SW 1271 (cell line): ENCODE results near the gene CADM2.
A peak's percentile ranks its signal among the peaks of the same experiment; 100 is the strongest.

ENCODE experiments used
- DNase-seq, 2 experiments: peaks; one replicate each; lab custom pipeline; 2025; lab: John Stamatoyannopoulos, UW

Gene CADM2

GRCh38 chr3:85800676-85801075 lies 841.9 kb downstream of the CADM2 start:
- no peak for DNase-seq

- DNase-seq: no peak
These were observed 843.2 kb downstream of the CADM2 start for GRCh38 chr3:85801955-85802354.

GRCh38 chr3:85808755-85809154 lies 850.0 kb downstream of the CADM2 start:
- no peak for DNase-seq

GRCh38 chr3:85821130-85821756 lies 862.5 kb downstream of the CADM2 start:
- DNase-seq: peak in 1 of 2 experiments; percentile 22

GRCh38 chr3:85835857-85836440 lies 877.2 kb downstream of the CADM2 start:
- no peak for DNase-seq

GRCh38 chr3:85837402-85837801 lies 878.6 kb downstream of the CADM2 start:
- no peak for DNase-seq

GRCh38 chr3:85838921-85839320 lies 880.1 kb downstream of the CADM2 start:
- DNase-seq: no peak

- no peak for DNase-seq
These were observed 883.3 kb downstream of the CADM2 start for GRCh38 chr3:85842081-85842480.

GRCh38 chr3:85846940-85847339 lies 888.2 kb downstream of the CADM2 start:
- DNase-seq: no peak

GRCh38 chr3:85851071-85851470 lies 892.3 kb downstream of the CADM2 start:
- DNase-seq: no peak

GRCh38 chr3:85853805-85854204 lies 895.0 kb downstream of the CADM2 start:
- DNase-seq: no peak

GRCh38 chr3:85862893-85863455 lies 904.2 kb downstream of the CADM2 start:
- no peak for DNase-seq

GRCh38 chr3:85864896-85865295 lies 906.1 kb downstream of the CADM2 start:
- no peak for DNase-seq

- no peak for DNase-seq
These were observed 908.3 kb downstream of the CADM2 start for GRCh38 chr3:85867072-85867471.

- DNase-seq: no peak
These were observed 916.8 kb downstream of the CADM2 start for GRCh38 chr3:85875589-85875988.

- DNase-seq: no peak
These were observed 918.8 kb downstream of the CADM2 start for GRCh38 chr3:85877631-85878030.

- DNase-seq: no peak
These were observed 923.1 kb downstream of the CADM2 start for GRCh38 chr3:85881833-85882393.

- DNase-seq: no peak
These were observed 931.3 kb downstream of the CADM2 start for GRCh38 chr3:85890043-85890555.

GRCh38 chr3:85903434-85903833 lies 944.6 kb downstream of the CADM2 start:
- DNase-seq: no peak

GRCh38 chr3:85912980-85913379 lies 954.2 kb downstream of the CADM2 start:
- DNase-seq: no peak

GRCh38 chr3:85922374-85922773 lies 963.6 kb downstream of the CADM2 start:
- DNase-seq: no peak

- DNase-seq: no peak
These were observed 971.9 kb downstream of the CADM2 start for GRCh38 chr3:85930718-85931117.

- DNase-seq: no peak
These were observed 974.5 kb downstream of the CADM2 start for GRCh38 chr3:85933326-85933725.
